ENCODE data around the gene WNK1.

GRCh38 chr12:751999-752694 lies at the start of gene WNK1:
- peak; percentile 62 to 89 for TF ChIP-seq POLR2A (IDR thresholded peaks at IDR 0.05)
- TF ChIP-seq, protein P1, sequence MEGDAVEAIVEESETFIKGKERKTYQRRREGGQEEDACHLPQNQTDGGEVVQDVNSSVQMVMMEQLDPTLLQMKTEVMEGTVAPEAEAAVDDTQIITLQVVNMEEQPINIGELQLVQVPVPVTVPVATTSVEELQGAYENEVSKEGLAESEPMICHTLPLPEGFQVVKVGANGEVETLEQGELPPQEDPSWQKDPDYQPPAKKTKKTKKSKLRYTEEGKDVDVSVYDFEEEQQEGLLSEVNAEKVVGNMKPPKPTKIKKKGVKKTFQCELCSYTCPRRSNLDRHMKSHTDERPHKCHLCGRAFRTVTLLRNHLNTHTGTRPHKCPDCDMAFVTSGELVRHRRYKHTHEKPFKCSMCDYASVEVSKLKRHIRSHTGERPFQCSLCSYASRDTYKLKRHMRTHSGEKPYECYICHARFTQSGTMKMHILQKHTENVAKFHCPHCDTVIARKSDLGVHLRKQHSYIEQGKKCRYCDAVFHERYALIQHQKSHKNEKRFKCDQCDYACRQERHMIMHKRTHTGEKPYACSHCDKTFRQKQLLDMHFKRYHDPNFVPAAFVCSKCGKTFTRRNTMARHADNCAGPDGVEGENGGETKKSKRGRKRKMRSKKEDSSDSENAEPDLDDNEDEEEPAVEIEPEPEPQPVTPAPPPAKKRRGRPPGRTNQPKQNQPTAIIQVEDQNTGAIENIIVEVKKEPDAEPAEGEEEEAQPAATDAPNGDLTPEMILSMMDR (IDR thresholded peaks at IDR 0.05): no peak
